GM21786 (cell line): ENCODE measurements around the gene PPP1R13B.

Experiments
- ATAC-seq: cut with Tn5 transposase; IDR thresholded peaks from one replicate; pipeline ENCODE4 v1.9.1; 2021; ENCODE audit not compliant: unreplicated experiment

PPP1R13B gene

DNA sequence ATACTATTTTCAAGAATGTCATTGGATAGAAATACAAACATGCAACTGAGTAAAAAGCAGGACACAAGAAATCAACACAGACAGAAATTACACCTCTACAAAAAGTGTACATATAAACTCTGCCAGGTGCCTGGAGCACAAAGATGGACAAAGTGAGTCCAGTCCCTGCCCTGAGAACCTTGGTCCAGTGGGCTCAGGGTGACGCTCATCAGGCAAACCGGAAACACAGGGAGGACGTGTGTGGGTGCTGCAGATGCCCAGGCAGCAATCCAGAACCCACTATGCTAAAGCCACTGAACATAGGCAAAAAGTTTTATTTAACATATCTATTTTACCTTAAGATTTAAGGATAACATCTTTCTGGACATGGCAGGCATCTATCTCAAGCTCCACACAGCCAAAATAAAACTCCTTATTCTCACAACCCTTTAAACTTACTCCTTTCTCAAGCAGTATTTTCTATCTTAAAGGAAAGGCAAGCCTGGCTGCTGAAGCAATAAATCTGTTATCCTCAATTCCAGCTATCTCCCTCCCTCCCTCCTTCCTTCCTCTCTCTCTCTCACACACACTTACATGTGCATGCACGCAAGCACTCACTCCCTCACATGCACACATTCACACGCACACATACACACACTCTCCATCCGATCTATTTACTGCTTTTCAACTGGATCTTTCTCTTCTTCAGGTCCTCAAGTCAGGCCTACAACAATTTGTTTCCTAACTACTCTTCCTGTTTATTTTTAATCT is 10.2 kb downstream of the PPP1R13B start:
- ATAC-seq = no peak

DNA sequence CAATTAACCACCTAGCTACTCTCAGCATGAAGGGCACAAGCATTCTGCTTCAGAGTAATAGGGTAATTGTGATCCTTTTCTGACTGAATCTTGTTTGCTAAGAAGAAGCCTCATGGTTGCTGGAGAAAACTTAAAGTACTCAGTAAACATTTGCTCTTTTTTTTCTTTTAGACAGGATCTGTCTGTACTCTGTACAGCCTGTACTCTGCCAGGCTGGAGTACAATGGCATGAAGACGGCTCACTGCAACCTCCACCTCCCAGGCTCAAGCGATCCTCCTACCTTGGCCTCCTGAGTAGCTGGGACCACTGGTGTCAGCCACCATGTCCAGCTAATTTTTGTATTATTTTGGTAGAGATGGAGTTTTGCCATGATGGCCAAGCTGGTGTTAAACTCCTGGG is 12.4 kb downstream of the PPP1R13B start:
- no peak for ATAC-seq

DNA sequence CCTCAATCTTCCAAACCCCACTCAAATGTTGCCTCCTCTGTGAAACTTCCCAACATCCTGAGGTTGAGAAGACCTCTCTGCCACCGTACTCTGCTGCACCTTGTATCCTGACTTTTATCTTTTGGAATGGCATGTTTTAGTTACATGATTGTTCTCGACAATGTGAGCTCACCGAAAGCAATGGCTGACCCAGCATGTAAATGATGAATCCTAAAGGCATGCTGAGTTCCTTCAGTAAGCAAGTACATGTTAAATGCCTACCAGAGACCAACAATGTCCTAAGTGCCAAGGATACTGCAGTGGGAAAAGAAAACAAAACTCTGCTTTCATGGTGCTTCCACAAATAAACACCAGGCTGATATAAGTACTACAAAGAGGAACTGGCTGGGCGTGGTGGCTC is 13.7 kb downstream of the PPP1R13B start:
- ATAC-seq = no peak

DNA sequence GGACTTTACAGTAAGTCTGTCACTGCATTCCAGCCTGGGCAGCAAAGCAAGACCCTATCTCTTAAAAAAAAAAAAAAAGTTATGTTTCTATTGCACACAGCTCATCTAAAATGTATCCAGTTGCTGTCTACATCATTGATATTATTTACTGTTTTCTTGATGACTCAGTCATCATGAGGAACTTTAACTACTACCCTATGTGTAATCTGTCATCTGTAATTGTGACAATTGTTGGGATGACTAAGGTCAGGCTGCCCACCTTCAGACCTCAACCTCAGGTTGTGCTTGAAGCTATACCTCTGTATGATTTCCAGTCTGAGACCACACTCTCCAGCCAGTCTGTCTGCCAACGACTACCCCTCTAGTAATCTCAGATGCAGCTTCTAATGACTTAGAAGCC is 15.3 kb downstream of the PPP1R13B start:
- no peak for ATAC-seq

DNA sequence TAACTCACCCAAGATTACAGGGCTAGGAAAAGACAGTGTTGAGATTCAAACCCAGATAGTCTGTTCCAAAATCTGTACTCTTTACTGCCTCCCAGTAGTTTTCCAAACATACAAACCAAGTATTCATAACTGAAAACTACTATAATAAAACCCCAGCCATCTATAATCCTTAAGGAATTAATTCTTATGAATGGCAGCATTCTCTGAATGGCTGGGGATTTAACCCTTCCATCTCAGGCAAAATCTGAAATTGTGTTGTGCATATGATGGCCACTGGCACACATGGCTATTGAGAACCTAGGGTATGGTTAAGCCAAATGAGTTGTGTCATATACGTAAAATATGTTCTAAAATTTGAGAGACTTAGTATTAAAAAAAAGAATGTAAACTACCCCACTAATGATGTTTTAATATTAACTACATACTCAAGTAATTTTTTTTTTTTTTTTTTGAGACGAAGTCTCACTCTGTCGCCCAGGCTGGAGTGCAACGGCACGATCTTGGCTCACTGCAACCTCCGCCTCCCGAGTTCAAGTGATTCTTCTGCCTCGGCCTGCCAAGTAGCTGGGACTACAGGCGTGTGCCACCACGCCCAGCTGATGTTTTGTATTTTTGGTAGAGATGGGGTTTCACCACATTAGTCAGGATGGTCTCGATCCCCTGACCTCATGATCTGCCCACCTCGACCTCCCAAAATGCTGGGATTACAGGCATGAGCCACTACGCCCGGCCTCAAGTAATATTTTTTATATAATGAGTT is 16.7 kb downstream of the PPP1R13B start:
- no peak for ATAC-seq

DNA sequence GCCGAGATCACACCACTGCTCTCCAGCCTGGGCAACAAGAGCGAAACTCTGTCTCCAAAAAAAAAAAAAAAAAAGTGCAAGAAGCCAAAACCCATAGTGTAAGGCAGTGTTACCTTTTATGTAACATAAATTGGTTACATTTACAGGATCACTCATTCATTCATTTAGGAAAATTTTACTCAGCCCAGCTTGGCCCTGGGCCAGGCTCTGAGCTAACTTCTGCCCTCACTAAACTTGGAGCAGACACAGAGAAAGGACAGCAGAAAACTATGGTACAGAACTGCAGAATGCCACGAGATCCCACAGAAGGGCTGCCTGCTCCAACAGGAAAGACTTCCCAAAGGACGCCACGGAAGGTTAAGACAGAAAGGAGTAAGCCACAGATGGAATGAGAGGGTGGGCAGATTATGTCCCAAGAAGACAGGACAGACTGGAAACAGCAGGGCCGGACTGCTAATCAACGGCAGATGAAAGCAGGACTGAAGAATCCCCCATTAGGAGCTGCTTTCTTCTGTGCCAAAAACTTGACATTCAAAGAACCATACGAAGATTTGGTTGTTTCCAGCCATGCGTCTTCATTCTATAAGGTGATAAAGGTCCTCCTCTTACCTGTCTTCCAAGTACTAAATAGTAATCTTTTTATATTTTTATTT is 18.9 kb downstream of the PPP1R13B start:
- ATAC-seq = no peak

DNA sequence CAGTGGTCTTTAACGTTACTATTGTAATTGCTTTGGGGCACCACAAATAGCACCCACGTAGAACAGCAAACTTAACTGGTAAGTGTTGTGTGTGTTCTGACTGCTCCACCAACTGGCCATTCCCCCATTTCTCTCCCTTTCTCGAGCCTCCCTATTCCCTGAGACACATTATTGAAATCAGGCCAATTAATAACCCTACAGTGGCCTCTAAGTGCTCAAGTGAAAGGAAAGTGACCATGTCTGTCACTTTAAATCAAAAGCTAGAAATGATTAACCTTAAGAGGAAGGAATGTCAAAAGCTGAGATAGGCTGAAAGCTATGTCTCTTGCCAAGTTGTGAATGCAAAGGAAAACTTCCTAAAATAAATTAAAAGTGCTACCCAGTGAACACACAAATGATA is 22.3 kb downstream of the PPP1R13B start:
- ATAC-seq = no peak

DNA sequence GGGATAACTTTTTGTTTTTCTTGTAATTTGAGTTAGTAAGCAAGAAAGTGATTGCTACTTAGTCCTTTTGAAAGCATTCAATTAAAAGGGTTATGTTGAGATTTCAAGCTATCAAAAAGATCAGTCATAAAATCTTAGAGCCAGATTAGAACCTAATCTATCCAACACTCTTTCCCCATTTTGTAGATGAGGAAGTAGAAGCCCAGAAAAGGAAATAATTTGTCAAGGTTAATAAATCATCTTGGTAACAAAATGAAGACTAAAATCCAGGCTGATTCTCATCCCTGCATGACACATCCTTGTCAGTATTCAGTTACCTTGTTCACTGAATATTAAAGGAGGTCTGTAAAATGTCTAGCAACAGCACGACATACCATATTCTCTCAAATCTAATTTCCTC is 26.5 kb downstream of the PPP1R13B start:
- ATAC-seq = no peak

DNA sequence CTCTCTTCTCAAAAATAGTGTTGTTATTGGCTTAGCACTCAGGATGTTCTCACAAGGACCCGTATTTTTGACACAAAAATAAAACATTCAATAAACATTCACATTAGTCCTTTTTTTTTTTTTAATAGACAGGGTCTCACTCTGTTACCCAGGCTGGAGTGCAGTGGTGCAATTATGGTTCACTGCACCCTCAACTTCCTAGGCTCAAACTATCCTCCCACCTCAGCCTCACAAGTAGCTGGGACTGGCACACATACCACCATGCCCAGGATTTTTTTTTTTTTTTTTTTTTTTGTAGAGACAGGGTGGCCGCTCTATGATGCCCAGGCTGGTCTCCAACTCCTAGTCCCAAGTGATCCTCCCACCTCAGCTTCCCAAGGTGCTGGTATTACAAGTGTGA is 27.0 kb downstream of the PPP1R13B start:
- no peak for ATAC-seq

DNA sequence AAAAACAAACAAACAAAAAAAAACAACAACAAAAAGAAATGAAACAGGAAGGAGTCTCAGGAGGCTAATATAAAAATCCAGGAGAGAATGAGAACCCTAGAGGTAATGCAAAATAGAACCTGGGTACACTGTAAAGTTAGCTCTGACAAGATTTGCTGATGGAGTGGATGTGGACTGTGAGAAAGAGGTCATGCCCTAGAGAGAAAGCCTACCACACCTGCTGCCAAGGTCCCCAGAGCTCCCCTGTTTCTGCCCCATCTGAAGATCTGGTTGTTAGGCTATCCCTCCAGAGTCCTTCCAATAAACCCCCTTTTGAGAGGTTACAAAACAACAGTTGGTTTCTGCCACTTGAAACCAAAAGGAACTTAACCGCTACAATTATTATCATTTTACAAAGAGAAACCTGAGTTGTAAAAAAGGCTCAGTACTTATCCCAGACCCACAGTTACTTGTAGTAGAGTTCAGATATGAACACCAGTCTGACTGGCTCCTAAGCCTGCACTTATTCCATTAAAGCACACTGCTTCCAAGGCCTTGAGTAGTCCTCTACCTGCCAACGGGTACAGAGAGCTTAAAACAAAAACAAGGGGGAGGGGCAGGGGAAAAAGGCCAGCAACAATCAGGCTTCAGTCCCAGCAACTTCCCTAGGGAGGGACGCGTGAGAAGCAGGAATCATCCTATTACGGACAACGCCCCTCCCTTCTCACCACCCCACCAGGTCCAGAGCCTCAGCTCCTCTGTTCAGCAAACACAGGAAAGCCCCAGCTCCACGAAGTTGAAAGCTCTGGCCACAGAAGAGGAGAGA is 27.7 kb downstream of the PPP1R13B start:
- no peak for ATAC-seq

DNA sequence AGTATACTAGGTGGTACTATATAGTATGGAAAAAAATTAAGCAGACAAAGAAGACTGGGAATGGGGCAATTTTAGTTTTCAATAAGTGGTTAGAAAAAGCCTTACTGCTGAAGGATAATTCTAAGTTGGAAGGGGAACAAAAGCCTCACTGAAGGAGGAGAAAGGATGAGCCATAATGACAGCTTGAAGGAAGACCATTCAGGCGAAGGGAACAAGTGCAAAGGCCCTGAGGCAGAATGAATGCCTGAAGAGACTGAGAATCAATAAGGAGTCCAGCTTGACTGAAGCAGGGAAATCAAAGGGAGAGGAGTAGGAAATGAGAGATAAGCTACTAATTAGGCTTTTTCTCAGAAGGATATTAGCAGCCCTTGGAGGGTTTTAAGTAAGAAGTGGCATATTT is 28.5 kb downstream of the PPP1R13B start:
- ATAC-seq = no peak

DNA sequence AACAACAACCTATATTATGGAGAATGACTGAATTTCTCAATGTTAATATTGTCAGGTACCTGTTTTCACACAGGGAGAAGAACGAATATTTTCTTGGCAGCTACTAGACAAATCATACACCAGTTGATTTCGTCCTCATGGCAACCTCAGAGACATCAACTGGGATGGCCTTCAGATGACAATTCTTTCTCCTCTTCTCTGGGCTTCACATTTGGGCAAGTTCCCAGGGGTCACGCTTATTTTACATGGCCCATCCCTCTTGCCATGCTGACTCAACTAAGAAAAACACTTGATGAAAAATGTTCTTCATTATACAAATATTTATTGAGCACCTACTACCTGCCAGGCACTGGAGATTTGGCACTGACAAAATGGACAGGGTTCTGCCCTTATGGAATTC is 29.0 kb downstream of the PPP1R13B start:
- ATAC-seq = no peak

DNA sequence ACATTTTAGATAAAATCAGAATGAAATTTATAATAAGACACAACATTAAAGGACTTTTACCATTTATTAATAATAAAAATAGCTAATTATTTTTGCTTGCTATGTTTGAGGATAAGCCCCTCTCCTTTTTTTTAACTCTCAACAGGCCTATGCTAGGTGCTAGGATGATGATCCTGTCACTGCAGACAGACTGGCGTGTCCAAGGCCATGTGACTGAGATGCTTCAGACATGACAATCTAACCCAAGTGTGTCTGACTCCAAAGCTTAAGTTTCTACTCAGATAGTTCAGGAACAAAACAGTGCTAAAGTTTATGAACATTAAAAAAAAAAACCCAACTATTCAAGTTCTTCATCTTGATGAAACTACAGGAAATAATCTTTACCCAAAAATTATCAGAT is 29.8 kb downstream of the PPP1R13B start:
- no peak for ATAC-seq

DNA sequence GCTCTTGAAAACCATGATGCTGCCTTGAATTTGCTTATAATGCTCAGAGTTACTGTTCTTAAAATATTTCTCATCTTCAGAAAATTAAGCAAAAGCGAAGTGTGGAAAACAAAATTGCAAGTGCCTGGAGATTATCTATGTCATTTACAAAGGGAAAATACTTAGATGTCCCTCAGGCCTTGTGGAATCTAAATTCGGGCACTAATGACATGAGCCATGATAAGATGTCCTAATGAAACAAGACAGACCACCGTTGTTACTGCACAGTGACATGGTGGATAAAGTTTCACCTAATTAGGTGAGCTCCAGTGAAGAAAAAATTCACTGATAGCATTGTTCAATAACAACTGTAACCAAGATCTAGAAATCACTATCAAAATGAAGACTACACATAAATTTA is 30.4 kb downstream of the PPP1R13B start:
- no peak for ATAC-seq

DNA sequence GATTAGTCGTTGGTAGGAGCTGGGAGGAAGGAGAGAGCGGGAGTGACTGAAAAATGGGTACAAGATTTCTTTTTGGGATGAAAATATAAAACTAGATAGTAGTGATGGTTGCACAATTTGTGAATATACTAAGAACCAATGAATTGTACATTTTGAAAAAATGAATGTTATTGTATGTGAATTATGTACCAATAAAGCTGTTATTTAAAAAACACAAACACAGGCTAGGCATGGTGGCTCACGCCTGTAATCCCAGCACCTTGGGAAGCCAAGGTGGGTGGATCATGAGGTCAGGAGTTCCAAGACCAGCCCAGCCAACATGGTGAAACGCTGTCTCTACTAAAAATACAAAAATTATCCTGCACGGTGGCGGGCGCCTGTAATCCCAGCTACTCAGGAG is 32.1 kb downstream of the PPP1R13B start:
- no peak for ATAC-seq

DNA sequence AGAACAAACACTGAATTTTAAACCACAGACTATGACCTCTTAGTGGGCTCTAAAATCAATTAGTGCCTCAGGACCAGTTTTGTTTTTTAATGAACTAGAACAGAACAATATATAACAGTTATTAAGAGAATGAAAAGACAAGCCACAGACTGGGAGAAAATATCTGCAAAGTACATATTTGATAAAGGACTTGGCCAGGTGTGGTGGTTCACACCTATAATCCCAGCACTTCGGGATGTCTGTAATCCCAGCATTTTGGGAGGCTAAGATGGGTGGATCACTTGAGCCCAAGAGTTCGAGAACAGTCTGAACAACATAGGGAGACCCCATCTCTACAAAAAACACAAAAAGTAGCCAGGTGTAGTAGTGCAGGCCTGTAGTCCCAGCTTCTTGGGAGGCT is 36.2 kb downstream of the PPP1R13B start:
- no peak for ATAC-seq

DNA sequence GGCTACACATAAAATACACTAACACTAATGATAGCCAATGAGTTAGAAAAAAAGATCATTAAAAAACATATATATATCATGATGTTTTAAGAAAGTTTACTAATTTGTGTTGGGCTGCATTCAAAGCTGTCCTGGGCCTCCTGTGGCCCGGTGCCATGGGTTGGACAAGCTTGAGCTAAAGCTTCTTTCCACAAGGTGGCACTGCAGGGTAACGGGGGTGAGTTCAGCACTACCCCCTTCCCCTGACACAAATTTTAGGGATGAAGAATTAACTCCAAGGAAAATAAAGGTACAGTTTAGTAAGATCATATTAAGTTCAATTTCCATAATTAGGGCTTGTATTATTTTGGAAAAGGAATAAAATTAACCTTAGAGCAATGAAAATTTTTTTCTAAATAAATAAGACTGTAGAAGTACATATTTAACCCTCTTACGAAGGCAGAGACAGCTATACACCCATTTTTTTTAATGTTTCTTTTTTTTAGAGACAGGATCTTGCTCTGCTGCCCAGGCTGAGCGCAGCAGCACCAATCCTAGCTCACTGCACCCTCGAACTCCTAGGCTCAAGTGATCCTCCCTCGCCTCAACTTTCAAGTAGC is 38.9 kb downstream of the PPP1R13B start:
- ATAC-seq = no peak

DNA sequence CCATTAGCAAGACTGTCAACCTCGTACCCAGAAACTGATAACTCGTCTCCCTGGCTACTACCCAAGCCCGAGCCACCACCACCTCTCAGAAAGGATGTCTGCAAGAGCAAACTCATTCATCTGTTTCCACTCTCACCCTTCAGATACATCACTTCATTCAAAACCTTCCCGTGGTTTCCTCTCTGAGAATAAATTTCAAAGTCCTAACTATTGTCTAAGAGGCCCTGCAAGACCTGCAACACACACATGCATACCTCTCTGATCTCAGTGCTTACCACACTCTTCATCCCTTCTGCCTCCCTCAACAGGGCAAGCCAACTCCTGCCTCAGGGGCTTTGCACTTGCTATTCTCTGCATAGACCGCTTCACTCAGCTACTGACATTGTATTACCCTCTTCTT is 40.6 kb downstream of the PPP1R13B start:
- ATAC-seq = peak; percentile 71

DNA sequence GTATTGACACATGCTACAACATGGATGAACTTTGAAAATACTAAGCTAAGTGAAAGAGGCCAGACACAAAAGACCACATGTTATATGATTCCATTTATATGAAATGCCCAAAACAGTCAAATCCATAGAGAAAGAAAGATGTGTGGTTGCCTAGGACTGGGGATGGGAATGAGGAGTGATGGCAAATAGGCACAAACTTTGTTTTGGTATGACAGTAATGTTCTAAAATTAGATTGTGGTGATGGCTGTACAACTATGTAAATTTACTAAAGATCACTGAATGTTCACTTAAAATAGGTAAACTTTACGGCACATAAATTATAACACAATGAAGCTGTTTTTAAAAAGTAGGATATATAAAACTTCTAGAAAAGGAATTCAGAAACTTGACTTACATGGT is 41.7 kb downstream of the PPP1R13B start:
- ATAC-seq = no peak

DNA sequence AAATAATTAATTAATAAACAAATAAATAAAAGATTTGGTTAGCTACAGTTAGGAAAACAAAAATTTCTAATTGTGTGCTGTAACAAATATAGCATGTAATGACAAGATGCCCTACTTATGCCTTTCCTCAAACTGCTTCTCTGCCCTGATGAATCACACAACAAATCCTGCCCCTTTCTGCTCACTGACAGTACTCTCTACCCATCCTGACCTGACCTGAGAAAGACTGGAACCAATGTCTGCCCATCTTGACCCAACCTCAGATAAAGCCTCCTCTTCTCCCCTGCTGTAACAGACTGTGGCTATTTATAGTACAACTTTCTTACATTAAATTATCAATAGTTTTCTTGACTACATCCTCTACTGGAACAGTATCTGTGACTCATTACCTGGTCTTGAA is 43.7 kb downstream of the PPP1R13B start:
- no peak for ATAC-seq

DNA sequence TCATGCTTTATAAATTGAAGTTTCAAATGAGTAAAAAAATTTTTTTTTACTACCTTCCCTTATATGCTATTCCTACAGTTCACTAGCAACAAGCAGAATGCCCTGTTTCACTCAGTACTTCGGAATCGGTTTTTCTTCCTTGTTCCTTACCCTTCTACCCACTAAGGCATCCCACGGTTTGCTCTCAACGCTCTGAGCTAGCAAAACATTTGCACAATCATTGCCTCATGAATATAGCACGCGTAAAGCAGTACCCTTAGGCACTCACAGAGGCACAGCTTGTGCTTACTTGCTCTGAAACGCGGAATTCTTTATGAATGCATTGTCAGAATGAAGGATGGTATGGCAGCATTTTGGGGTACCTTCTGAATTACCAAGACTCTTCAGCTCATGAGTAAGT is 45.0 kb downstream of the PPP1R13B start:
- no peak for ATAC-seq
